ENCODE data around the gene SDHA. TPM values are rescaled to one million over a fixed set of nuclear protein-coding genes. Genes with fewer than 3 reads are reported as not detected.
"Not testable (repeated sequence)": the region's sequence is repeated elsewhere in the genome, so short reads cannot be mapped to it uniquely, and the experiment has no call there.

The SDHA gene
- total RNA-seq, 6 experiments from 2014 or later = 92.5 to 114 (median 109) TPM

GRCh38 chr5:278646-279045 is 60.5 kb downstream of the SDHA start:
- H3K4me1 Mint-ChIP-seq (ENCODE audit: low read depth) = peaks cover 10% of the 10 kb centered on the region
- peaks cover 4% of the 10 kb centered on the region; the same call in 1 of the 2 replicates for H3K27me3 Mint-ChIP-seq (ENCODE audit: insufficient read depth)
- H3K9me3 Mint-ChIP-seq = no peaks in the 10 kb centered on the region
- H3K4me3 Mint-ChIP-seq = no peak overlapping the region
- H3K36me3 Mint-ChIP-seq (ENCODE audit: low read depth) = peaks cover 40% of the 10 kb centered on the region
- no peak for DNase-seq
- no peak for TF ChIP-seq CTCF (IDR thresholded peaks at IDR 0.05)
- H3K27ac Mint-ChIP-seq = no peak overlapping the region

- not testable (repeated sequence) for H3K9me3 Mint-ChIP-seq
- peaks cover 35% of the 10 kb centered on the region for H3K36me3 Mint-ChIP-seq (ENCODE audit: low read depth)
Measured at GRCh38 chr5:279051-279665, 61.0 kb downstream of the SDHA start.

GRCh38 chr5:285991-286557 is 68.0 kb downstream of the SDHA start:
- H3K27me3 Mint-ChIP-seq (ENCODE audit: insufficient read depth) = peaks cover 2% of the 10 kb centered on the region; the same call in 1 of the 2 replicates
- TF ChIP-seq CTCF (IDR thresholded peaks at IDR 0.05) = no peak
- no peak overlapping the region; the same call in 1 of the 2 replicates for H3K4me3 Mint-ChIP-seq
- H3K36me3 Mint-ChIP-seq (ENCODE audit: low read depth) = peaks cover 28% of the 10 kb centered on the region
- DNase-seq = no peak
- H3K4me1 Mint-ChIP-seq (ENCODE audit: low read depth) = peaks cover 13% of the 10 kb centered on the region; the same call in 1 of the 2 replicates
- H3K27ac Mint-ChIP-seq = no peak overlapping the region
- no peaks in the 10 kb centered on the region for H3K9me3 Mint-ChIP-seq

More at GRCh38 chr5:279051-279665, 61.0 kb downstream of the SDHA start:
- not testable (repeated sequence) for H3K27me3 Mint-ChIP-seq (ENCODE audit: insufficient read depth); H3K4me3 Mint-ChIP-seq; DNase-seq; H3K27ac Mint-ChIP-seq; H3K4me1 Mint-ChIP-seq (ENCODE audit: low read depth)

- peaks cover 20% of the 10 kb centered on the region for H3K36me3 Mint-ChIP-seq (ENCODE audit: low read depth)
Measured at GRCh38 chr5:290200-290599, 72.1 kb downstream of the SDHA start.

GRCh38 chr5:291345-291744 is 73.2 kb downstream of the SDHA start:
- not testable (repeated sequence) for H3K4me3 Mint-ChIP-seq; H3K27ac Mint-ChIP-seq; H3K9me3 Mint-ChIP-seq; DNase-seq; H3K27me3 Mint-ChIP-seq (ENCODE audit: insufficient read depth)
- peaks cover 20% of the 10 kb centered on the region for H3K36me3 Mint-ChIP-seq (ENCODE audit: low read depth)
- H3K4me1 Mint-ChIP-seq (ENCODE audit: low read depth) = peaks cover 14% of the 10 kb centered on the region; the same call in 1 of the 2 replicates

More at GRCh38 chr5:290200-290599, 72.1 kb downstream of the SDHA start:
- not testable (repeated sequence) for DNase-seq; H3K27me3 Mint-ChIP-seq (ENCODE audit: insufficient read depth); H3K4me1 Mint-ChIP-seq (ENCODE audit: low read depth); H3K9me3 Mint-ChIP-seq; H3K27ac Mint-ChIP-seq; H3K4me3 Mint-ChIP-seq

- not testable (repeated sequence) for H3K9me3 Mint-ChIP-seq; H3K27me3 Mint-ChIP-seq (ENCODE audit: insufficient read depth); H3K4me3 Mint-ChIP-seq; DNase-seq; H3K27ac Mint-ChIP-seq
- peaks cover 20% of the 10 kb centered on the region; the same call in 1 of the 2 replicates for H3K4me1 Mint-ChIP-seq (ENCODE audit: low read depth)
- peaks cover 20% of the 10 kb centered on the region for H3K36me3 Mint-ChIP-seq (ENCODE audit: low read depth)
Measured at GRCh38 chr5:294788-295187, 76.7 kb downstream of the SDHA start.

- DNase-seq; H3K27me3 Mint-ChIP-seq (ENCODE audit: insufficient read depth); H3K9me3 Mint-ChIP-seq; H3K4me3 Mint-ChIP-seq; H3K27ac Mint-ChIP-seq: not testable (repeated sequence)
- H3K36me3 Mint-ChIP-seq (ENCODE audit: low read depth) = peaks cover 20% of the 10 kb centered on the region
- H3K4me1 Mint-ChIP-seq (ENCODE audit: low read depth) = peaks cover 20% of the 10 kb centered on the region; the same call in 1 of the 2 replicates
Measured at GRCh38 chr5:296207-296606, 78.1 kb downstream of the SDHA start.

- Mint-ChIP-seq H3K27ac (peak overlapping the region; percentile 43; the same call in 1 of the 2 replicates), H3K36me3 (ENCODE audit: low read depth) (peaks cover 12% of the 10 kb centered on the region), H3K4me1 (ENCODE audit: low read depth) (peaks cover 20% of the 10 kb centered on the region; the same call in 1 of the 2 replicates)
- not testable (repeated sequence) for H3K4me3 Mint-ChIP-seq; H3K27me3 Mint-ChIP-seq (ENCODE audit: insufficient read depth); H3K9me3 Mint-ChIP-seq
- peak; percentile 84 for DNase-seq
Measured at GRCh38 chr5:296954-297353, 78.8 kb downstream of the SDHA start.

GRCh38 chr5:297448-297847 is 79.3 kb downstream of the SDHA start:
- DNase-seq; H3K36me3 Mint-ChIP-seq (ENCODE audit: low read depth); H3K27ac Mint-ChIP-seq; H3K9me3 Mint-ChIP-seq; H3K27me3 Mint-ChIP-seq (ENCODE audit: insufficient read depth); H3K4me3 Mint-ChIP-seq: not testable (repeated sequence)
- peaks cover 20% of the 10 kb centered on the region; the same call in 1 of the 2 replicates for H3K4me1 Mint-ChIP-seq (ENCODE audit: low read depth)

- not testable (repeated sequence) for H3K9me3 Mint-ChIP-seq; DNase-seq; H3K27me3 Mint-ChIP-seq (ENCODE audit: insufficient read depth); H3K27ac Mint-ChIP-seq; H3K36me3 Mint-ChIP-seq (ENCODE audit: low read depth); H3K4me3 Mint-ChIP-seq
- peaks cover 20% of the 10 kb centered on the region; the same call in 1 of the 2 replicates for H3K4me1 Mint-ChIP-seq (ENCODE audit: low read depth)
Measured at GRCh38 chr5:297991-298736, 80.0 kb downstream of the SDHA start.

All from HFFc6 (cell line).